Body of pancreas (tissue), 4 donors: ENCODE results near the gene COL4A2. TPM values are rescaled to one million over a fixed set of nuclear protein-coding genes. Genes with fewer than 3 reads are reported as not detected.
"Not testable (repeated sequence)": the region's sequence is repeated elsewhere in the genome, so short reads cannot be mapped to it uniquely, and the experiment has no call there.

Experiments used
- ATAC-seq: fragments of 150-250 bp; one replicate; pipeline ENCODE4 v1.9.1; 2016
- DNase-seq, 4 donors: peaks; one replicate each; pipeline ENCODE4 v3.0.0-alpha.2; 2019
- H3K27ac ChIP-seq, 4 donors: fragments of 200-600 bp; sonication (generic); 1 replicate in 3 of 4; 2 replicates in 1 of 4; pipeline versions ENCODE4 v1.5.1 to v1.6.1; 2016 to 2019; ENCODE audit warnings: mild to moderate bottlenecking in 1 of 4, mixed read lengths in 1 of 4, moderate library complexity in 1 of 4
- H3K27me3 ChIP-seq, 2 donors: fragments of 200-600 bp; sonication (generic); one replicate each; pipeline ENCODE4 v1.6.0; 2016; ENCODE audit warnings: mild to moderate bottlenecking in 1 of 2
- H3K36me3 ChIP-seq, 2 donors: fragments of 200-600 bp; sonication (generic); replicated peaks in 1 of 2; 2 replicates each; pipeline ENCODE4 v1.5.1; 2016; ENCODE audit warnings: low read depth in 2 of 2; ENCODE audit not compliant: insufficient read depth in 1 of 2
- H3K4me1 ChIP-seq: fragments of 200-600 bp; sonication (generic); one replicate; pipeline ENCODE4 v1.6.0; 2016
- H3K4me3 ChIP-seq, 2 donors: fragments of 200-600 bp; sonication (generic); 1 replicate in 1 of 2; 2 replicates in 1 of 2; pipeline ENCODE4 v1.5.1; 2016 to 2019
- H3K9me3 ChIP-seq, 3 donors: fragments of 200-600 bp; sonication (generic); 1 replicate in 2 of 3; 2 replicates in 1 of 3; pipeline ENCODE4 v1.5.1; 2016
- POLR2A ChIP-seq, 3 donors: fragments of 450-650 bp; IDR thresholded peaks; one replicate each; pipeline ENCODE4 v1.6.1; 2016; ENCODE audit warnings: antibody characterized with exemption in 3 of 3, mild to moderate bottlenecking in 2 of 3
- WGBS, 2 donors: methylation state at CpG; one replicate each; pipeline ENCODE4 v1.1.5; 2017; 5-methylcytosine and 5-hydroxymethylcytosine counted together
- intact Hi-C: fragments of 100-400 bp; cut with DNase I; formaldehyde crosslinking; loops from one replicate; pipeline ENCODE4 v1.15.1; 2023
- total RNA-seq, 2 donors: library from RNA; depleted of rRNA; stranded (reverse); fragments of >200 nt; gene quantifications; one replicate each; pipeline ENCODE4 v1.1.0, GENCODE V29; 2016
- TF ChIP-seq, protein P1 (sequence below), 7 experiments: fragments of 450-650 bp in 4 of 7; fragments of 200-600 bp in 3 of 7; sonication (generic) in 3 of 7; IDR thresholded peaks; one replicate each; pipeline ENCODE4 v1.5.1; 2016 to 2019; ENCODE audit warnings: antibody characterized with exemption in 7 of 7

Gene COL4A2
- total RNA-seq, 2 donors from 2014 or later = 69.3 to 230 TPM

DNA sequence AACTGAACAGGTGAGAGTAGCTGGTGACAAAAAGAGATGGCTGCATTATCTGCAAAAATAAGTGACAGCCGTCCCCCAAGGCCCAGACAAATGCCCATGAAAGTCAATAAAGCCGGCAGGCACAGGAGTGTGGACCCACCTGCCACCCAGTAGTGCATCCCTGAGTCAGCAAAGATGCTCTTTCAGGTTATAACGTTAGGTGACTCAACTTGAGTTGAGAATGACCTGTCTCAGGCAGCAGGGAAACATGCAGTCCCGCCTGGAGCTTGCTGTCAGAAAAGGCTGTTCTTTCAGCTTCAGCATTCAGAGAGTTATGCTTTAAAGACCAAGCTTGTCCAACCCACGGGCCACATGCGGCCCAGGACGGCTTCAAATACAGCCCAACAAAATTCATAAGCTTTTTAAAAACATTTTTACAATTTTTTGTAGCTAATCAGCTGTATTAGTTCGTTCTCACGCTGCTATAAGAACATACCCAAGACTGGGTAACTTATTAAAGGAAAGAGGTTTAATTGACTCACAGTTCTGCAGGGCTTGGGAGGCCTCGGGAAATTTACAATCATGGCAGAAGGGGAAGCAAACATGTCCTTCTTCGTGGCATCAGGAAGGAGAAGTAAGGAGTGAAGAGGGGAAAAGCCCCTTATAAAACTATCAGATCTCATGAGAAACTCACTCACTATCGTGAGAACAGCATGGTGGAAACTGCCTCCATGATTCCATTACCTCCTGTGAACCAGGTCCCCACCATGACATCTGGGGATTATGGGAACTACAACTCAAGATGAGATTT, 144.1 kb downstream of the COL4A2 start:
- DNase-seq (no peak), ATAC-seq (no peak)
- no peaks in the 10 kb centered on the region for H3K36me3 ChIP-seq
- 68 to 78% methylated on average over 12 of the region's 12 CpGs for WGBS, 2 donors
- H3K27me3 ChIP-seq = no peaks in the 10 kb centered on the region
- no peaks in the 10 kb centered on the region for H3K9me3 ChIP-seq
- intact Hi-C loops = no loop called here
- TF ChIP-seq POLR2A (IDR thresholded peaks at IDR 0.05) = no peak
- TF ChIP-seq, protein P1, sequence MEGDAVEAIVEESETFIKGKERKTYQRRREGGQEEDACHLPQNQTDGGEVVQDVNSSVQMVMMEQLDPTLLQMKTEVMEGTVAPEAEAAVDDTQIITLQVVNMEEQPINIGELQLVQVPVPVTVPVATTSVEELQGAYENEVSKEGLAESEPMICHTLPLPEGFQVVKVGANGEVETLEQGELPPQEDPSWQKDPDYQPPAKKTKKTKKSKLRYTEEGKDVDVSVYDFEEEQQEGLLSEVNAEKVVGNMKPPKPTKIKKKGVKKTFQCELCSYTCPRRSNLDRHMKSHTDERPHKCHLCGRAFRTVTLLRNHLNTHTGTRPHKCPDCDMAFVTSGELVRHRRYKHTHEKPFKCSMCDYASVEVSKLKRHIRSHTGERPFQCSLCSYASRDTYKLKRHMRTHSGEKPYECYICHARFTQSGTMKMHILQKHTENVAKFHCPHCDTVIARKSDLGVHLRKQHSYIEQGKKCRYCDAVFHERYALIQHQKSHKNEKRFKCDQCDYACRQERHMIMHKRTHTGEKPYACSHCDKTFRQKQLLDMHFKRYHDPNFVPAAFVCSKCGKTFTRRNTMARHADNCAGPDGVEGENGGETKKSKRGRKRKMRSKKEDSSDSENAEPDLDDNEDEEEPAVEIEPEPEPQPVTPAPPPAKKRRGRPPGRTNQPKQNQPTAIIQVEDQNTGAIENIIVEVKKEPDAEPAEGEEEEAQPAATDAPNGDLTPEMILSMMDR (IDR thresholded peaks at IDR 0.05) = no peak
- no peak overlapping the region for H3K27ac ChIP-seq
- no peak overlapping the region for H3K4me3 ChIP-seq
- peaks cover 6% of the 10 kb centered on the region for H3K4me1 ChIP-seq

DNA sequence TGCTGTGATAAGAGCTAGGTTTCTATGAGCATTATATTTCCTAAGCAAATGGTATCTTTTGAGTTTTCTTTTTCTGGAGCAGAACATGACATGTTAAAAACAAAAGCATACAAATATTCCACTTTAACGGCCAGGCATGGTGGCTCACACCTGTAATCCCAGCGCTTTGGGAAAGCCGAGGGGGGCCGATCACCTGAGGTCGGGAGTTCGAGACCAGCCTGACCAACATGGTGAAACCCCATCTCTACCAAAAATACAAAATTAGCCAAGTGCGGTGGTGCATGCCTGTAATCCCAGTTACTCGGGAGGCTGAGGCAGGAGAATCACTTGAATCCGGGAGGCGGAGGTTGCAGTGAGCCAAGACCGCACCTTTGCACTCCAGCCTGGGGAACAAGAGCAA, 146.0 kb downstream of the COL4A2 start:
- H3K4me3 ChIP-seq, DNase-seq, H3K36me3 ChIP-seq, H3K27ac ChIP-seq, intact Hi-C loops, ATAC-seq, H3K9me3 ChIP-seq, H3K4me1 ChIP-seq, H3K27me3 ChIP-seq: not testable (repeated sequence)
- WGBS, 2 donors = 88 to 90% methylated on average over 11 of the region's 11 CpGs

DNA sequence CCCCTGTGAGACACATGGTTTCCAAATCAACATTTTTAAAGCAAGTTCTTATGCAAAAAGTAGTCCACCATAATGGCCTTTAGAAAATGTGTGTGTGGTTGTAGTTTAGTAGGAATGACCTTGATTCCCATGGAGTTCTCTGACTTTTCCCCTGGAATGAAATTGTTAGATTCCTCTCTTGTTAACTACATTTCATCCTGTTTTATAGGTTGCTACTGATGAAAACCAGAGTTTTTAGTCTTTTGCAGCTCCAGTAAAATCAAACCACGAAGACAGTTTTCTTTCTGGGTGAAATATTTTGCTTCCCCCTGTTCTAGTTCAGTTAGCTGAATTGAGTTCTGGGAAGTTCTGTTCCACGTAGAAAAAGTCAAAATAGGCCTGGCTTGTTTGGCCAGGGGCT, 146.7 kb downstream of the COL4A2 start:
- H3K36me3 ChIP-seq = no peaks in the 10 kb centered on the region
- no peak overlapping the region for H3K27ac ChIP-seq
- DNase-seq (no peak), ATAC-seq (no peak)
- H3K9me3 ChIP-seq = no peaks in the 10 kb centered on the region
- TF ChIP-seq POLR2A (IDR thresholded peaks at IDR 0.05) = no peak
- TF ChIP-seq, protein P1 (IDR thresholded peaks at IDR 0.05) = no peak
- H3K27me3 ChIP-seq = no peaks in the 10 kb centered on the region
- H3K4me1 ChIP-seq = no peaks in the 10 kb centered on the region
- no peak overlapping the region for H3K4me3 ChIP-seq
- intact Hi-C loops = no loop called here
- 62 to 73% methylated on average over 2 of the region's 2 CpGs for WGBS, 2 donors

DNA sequence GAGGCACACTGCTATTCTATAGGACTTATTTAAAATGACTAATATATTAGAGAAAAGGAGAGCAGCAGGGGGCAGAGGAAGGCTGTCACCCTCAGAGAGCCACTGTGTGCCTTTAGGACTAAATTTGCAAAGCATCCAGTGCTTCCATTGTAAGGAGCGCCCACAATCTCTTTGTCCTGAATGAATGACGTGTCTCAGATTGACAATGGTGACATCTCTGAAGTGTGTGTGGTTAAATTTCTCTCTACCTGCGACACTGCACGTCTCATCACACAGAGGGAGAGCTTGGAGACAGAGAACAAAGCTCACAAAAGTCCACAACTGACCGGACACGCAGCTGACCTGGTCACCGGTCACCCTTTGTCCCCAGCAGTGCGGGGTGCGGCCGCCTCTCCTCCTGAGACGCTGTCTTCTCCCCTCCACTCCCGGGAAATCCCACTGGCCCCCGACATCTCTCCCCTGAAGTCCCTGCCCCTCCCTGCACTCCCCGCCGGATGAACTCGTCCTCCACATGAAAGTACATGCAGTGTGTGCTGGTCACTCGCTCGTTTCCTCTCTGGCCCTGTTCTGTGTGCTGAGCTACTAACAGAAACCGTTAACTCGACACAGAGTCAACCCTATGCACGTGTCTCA, 147.3 kb downstream of the COL4A2 start:
- no peak for ATAC-seq
- no peak for TF ChIP-seq POLR2A (IDR thresholded peaks at IDR 0.05)
- TF ChIP-seq, protein P1 (IDR thresholded peaks at IDR 0.05) = no peak
- H3K4me3 ChIP-seq = no peak overlapping the region
- no peaks in the 10 kb centered on the region for H3K9me3 ChIP-seq
- no peak overlapping the region for H3K27ac ChIP-seq
- no peaks in the 10 kb centered on the region for H3K36me3 ChIP-seq
- peak in 1 of 4 donors; percentile 6 for DNase-seq
- intact Hi-C loops = no loop called here
- no peaks in the 10 kb centered on the region for H3K4me1 ChIP-seq
- no peaks in the 10 kb centered on the region for H3K27me3 ChIP-seq
- WGBS, 2 donors = 68 to 73% methylated on average over 15 to 21 of the region's 21 CpGs

DNA sequence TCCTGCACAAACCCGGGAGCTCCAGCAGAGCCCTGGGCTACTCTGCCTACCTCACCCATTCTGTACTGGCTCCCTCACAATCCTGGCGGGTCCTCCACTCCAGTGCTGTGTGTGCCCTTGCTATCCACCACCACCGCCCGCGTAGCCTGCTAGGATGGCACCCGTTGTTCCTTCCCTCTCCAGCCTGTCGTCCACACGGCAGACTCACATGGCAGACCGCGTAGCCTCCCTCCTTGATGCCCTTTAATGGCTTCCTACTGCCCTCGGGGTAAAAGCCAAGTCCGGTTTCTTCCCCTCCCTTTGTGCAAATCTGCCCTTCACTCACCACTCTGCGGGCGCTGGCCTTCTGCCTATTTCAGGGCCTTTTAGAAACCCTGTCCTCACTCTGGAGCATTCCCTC, 147.9 kb downstream of the COL4A2 start:
- Histone ChIP-seq H3K4me1 (no peaks in the 10 kb centered on the region), H3K27me3 (no peaks in the 10 kb centered on the region), H3K36me3 (no peaks in the 10 kb centered on the region), H3K4me3 (no peak overlapping the region), H3K9me3 (no peaks in the 10 kb centered on the region), H3K27ac (no peak overlapping the region)
- intact Hi-C loops = no loop called here
- no peak for TF ChIP-seq POLR2A (IDR thresholded peaks at IDR 0.05)
- TF ChIP-seq, protein P1 (IDR thresholded peaks at IDR 0.05) = no peak
- ATAC-seq (no peak), DNase-seq (peak in 1 of 4 donors; percentile 9)
- 69 to 76% methylated on average over 14 of the region's 14 CpGs for WGBS, 2 donors
